ENCODE data around the gene RAB11FIP4. TPM values are rescaled to one million over a fixed set of nuclear protein-coding genes. Genes with fewer than 3 reads are reported as not detected.

Gene RAB11FIP4
- total RNA-seq, 4 donors from 2014 or later: 0.47 to 14.1 (median 1.9) TPM

GRCh38 chr17:31492880-31493655 lies 101.6 kb downstream of the RAB11FIP4 start:
- WGBS, 2 donors (ENCODE audit: low coverage in 1 of 2): 63 to 100% methylated on average over 2 of the region's 11 CpGs
- peaks cover 29% of the 10 kb centered on the region for H3K27me3 ChIP-seq
- no peaks in the 10 kb centered on the region for H3K36me3 ChIP-seq
- peaks cover 0 to 10% (median 6%) of the 10 kb centered on the region in 3 donors for H3K4me1 ChIP-seq
- H3K9me3 ChIP-seq: no peaks in the 10 kb centered on the region
- TF ChIP-seq CTCF (IDR thresholded peaks at IDR 0.05) (no peak), POLR2A (IDR thresholded peaks at IDR 0.05) (no peak), EP300 (IDR thresholded peaks at IDR 0.05) (no peak), POLR2AphosphoS5 (IDR thresholded peaks at IDR 0.05) (no peak)
- no peak for ATAC-seq
- H3K27ac ChIP-seq: no peak overlapping the region
- H3K4me3 ChIP-seq: no peak overlapping the region

- Histone ChIP-seq H3K4me1 (peaks cover 0 to 3% (median under 1%) of the 10 kb centered on the region in 3 donors), H3K27ac (no peak overlapping the region), H3K4me3 (no peak overlapping the region), H3K9me3 (no peaks in the 10 kb centered on the region), H3K27me3 (peaks cover 22% of the 10 kb centered on the region), H3K36me3 (no peaks in the 10 kb centered on the region)
- no peak for ATAC-seq
- 85 to 91% methylated on average over 3 to 5 of the region's 9 CpGs for WGBS, 2 donors (ENCODE audit: low coverage in 1 of 2)
- TF ChIP-seq EP300 (IDR thresholded peaks at IDR 0.05) (no peak), CTCF (IDR thresholded peaks at IDR 0.05) (no peak), POLR2A (IDR thresholded peaks at IDR 0.05) (no peak), POLR2AphosphoS5 (IDR thresholded peaks at IDR 0.05) (no peak)
These were observed 102.2 kb downstream of the RAB11FIP4 start for GRCh38 chr17:31493656-31494155.

- Histone ChIP-seq H3K27me3 (peaks cover 17% of the 10 kb centered on the region), H3K4me3 (no peak overlapping the region), H3K36me3 (no peaks in the 10 kb centered on the region), H3K4me1 (no peaks in the 10 kb centered on the region), H3K9me3 (no peaks in the 10 kb centered on the region), H3K27ac (no peak overlapping the region)
- 66 to 68% methylated on average over 7 to 10 of the region's 12 CpGs for WGBS, 2 donors (ENCODE audit: low coverage in 1 of 2)
- no peak for ATAC-seq
- no peak for TF ChIP-seq POLR2AphosphoS5 (IDR thresholded peaks at IDR 0.05)
- TF ChIP-seq CTCF (IDR thresholded peaks at IDR 0.05): no peak
- no peak for TF ChIP-seq EP300 (IDR thresholded peaks at IDR 0.05)
- TF ChIP-seq POLR2A (IDR thresholded peaks at IDR 0.05): no peak
These were observed 103.0 kb downstream of the RAB11FIP4 start for GRCh38 chr17:31494259-31495021.

- Histone ChIP-seq H3K4me3 (no peak overlapping the region), H3K9me3 (no peaks in the 10 kb centered on the region), H3K27me3 (peaks cover 10% of the 10 kb centered on the region), H3K27ac (no peak overlapping the region), H3K36me3 (no peaks in the 10 kb centered on the region), H3K4me1 (peaks cover 0 to 7% (median 0%) of the 10 kb centered on the region in 3 donors)
- WGBS, 2 donors (ENCODE audit: low coverage in 1 of 2): 75 to 88% methylated on average over 4 to 9 of the region's 10 CpGs
- no peak for ATAC-seq
- TF ChIP-seq CTCF (IDR thresholded peaks at IDR 0.05): no peak
- no peak for TF ChIP-seq EP300 (IDR thresholded peaks at IDR 0.05)
- no peak for TF ChIP-seq POLR2AphosphoS5 (IDR thresholded peaks at IDR 0.05)
- TF ChIP-seq POLR2A (IDR thresholded peaks at IDR 0.05): no peak
These were observed 103.8 kb downstream of the RAB11FIP4 start for GRCh38 chr17:31495022-31495885.

Data from gastroesophageal sphincter (tissue), 4 donors.